ENCODE data around the gene ITPA.

GRCh38 chr20:3203315-3204123 lies 5.8 kb upstream of the ITPA start:
- TF ChIP-seq CTCF (IDR thresholded peaks at IDR 0.05) (no peak), EZH2 (IDR thresholded peaks at IDR 0.05; ENCODE audit: borderline replicate concordance, insufficient read depth, low read depth, low read length, poor library complexity, severe bottlenecking) (no peak)

Data from B cell (primary cell).